SK-N-SH treated with all-trans-retinoic acid at 6 μM for 48 hours (cell line): ENCODE data around the gene DHX8.

Experiments used
- BACH2 ChIP-seq: fragments of 250-450 bp; sonication (Bioruptor Pico); IDR thresholded peaks from 2 replicates; pipeline ENCODE4 v1.9.0; 2021; ENCODE audit warnings: mild to moderate bottlenecking, borderline replicate concordance
- CSDC2 ChIP-seq: fragments of 250-450 bp; sonication (Bioruptor Pico); IDR thresholded peaks from 2 replicates; pipeline ENCODE4 v1.5.0; 2020; ENCODE audit warnings: mild to moderate bottlenecking, moderate library complexity
- GLIS3 ChIP-seq: fragments of 250-450 bp; sonication (Bioruptor Pico); IDR thresholded peaks from 2 replicates; pipeline ENCODE4 v1.5.0; 2020; ENCODE audit warnings: mild to moderate bottlenecking, moderate library complexity
- ISL1 ChIP-seq: fragments of 250-450 bp; sonication (Bioruptor Pico); IDR thresholded peaks from 2 replicates; pipeline ENCODE4 v2.1.2; 2022; ENCODE audit warnings: mild to moderate bottlenecking, moderate library complexity
- OSR1 ChIP-seq: fragments of 250-450 bp; sonication (Bioruptor Pico); IDR thresholded peaks from 2 replicates; pipeline ENCODE4 v1.8.0; 2022; ENCODE audit warnings: moderate library complexity, mild to moderate bottlenecking, inconsistent platforms
- PPARA ChIP-seq: fragments of 250-450 bp; sonication (Bioruptor Pico); IDR thresholded peaks from 2 replicates; pipeline ENCODE4 v1.5.0; 2020; ENCODE audit warnings: mild to moderate bottlenecking, borderline replicate concordance
- RARB ChIP-seq: fragments of 250-450 bp; sonication (Bioruptor Pico); IDR thresholded peaks from 2 replicates; pipeline ENCODE4 v1.8.0; 2021; ENCODE audit warnings: mild to moderate bottlenecking, moderate library complexity
- ZC3H10 ChIP-seq: fragments of 250-450 bp; sonication (Bioruptor Pico); IDR thresholded peaks from 2 replicates; pipeline ENCODE4 v1.5.1; 2021; ENCODE audit warnings: mild to moderate bottlenecking, moderate library complexity
- ZFP30 ChIP-seq: fragments of 450-650 bp; formaldehyde crosslinking; IDR thresholded peaks from 2 replicates; pipeline ENCODE4 v1.5.0; 2022; ENCODE audit warnings: mild to moderate bottlenecking, moderate library complexity
- TF ChIP-seq, protein P1 (sequence below): fragments of 250-450 bp; sonication (Bioruptor Pico); IDR thresholded peaks from 2 replicates; pipeline ENCODE4 v1.8.0; 2020; ENCODE audit warnings: mild to moderate bottlenecking, moderate library complexity, borderline replicate concordance

DNA sequence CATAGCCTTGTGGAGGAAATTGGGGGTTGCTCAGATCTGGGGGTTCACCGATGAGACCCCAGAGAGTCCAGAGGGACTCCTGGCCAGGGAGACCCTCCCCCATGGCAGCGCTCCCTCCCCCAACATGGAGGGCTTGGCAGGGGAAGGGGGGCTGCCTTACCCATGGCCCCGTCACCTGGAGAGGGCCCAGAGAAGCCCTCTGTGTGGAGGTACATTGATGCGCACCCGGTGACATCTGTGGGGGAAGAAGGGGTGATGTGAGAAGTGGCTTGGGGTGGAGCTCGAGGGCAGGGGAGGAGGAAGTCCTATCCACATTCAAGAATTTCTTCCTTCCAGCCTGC is 46.1 kb downstream of the DHX8 start:
- TF ChIP-seq OSR1 (CRISPR knock-in tag) (no peak), CSDC2 (no peak), ZFP30 (no peak), ZC3H10 (CRISPR knock-in tag) (no peak), RARB (no peak), BACH2 (CRISPR knock-in tag) (no peak), GLIS3 (CRISPR knock-in tag) (no peak), ISL1 (CRISPR knock-in tag) (no peak), PPARA (CRISPR knock-in tag) (no peak)
- TF ChIP-seq, protein P1, sequence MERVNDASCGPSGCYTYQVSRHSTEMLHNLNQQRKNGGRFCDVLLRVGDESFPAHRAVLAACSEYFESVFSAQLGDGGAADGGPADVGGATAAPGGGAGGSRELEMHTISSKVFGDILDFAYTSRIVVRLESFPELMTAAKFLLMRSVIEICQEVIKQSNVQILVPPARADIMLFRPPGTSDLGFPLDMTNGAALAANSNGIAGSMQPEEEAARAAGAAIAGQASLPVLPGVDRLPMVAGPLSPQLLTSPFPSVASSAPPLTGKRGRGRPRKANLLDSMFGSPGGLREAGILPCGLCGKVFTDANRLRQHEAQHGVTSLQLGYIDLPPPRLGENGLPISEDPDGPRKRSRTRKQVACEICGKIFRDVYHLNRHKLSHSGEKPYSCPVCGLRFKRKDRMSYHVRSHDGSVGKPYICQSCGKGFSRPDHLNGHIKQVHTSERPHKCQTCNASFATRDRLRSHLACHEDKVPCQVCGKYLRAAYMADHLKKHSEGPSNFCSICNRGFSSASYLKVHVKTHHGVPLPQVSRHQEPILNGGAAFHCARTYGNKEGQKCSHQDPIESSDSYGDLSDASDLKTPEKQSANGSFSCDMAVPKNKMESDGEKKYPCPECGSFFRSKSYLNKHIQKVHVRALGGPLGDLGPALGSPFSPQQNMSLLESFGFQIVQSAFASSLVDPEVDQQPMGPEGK = no peak
